KG1 (cell line): ENCODE results near the gene ANKRD50.
A peak's percentile ranks its signal among the peaks of the same experiment; 100 is the strongest.

ENCODE experiments used
- DNase-seq: peaks from one replicate; lab custom pipeline; 2025; lab: John Stamatoyannopoulos, UW

Gene ANKRD50

DNA sequence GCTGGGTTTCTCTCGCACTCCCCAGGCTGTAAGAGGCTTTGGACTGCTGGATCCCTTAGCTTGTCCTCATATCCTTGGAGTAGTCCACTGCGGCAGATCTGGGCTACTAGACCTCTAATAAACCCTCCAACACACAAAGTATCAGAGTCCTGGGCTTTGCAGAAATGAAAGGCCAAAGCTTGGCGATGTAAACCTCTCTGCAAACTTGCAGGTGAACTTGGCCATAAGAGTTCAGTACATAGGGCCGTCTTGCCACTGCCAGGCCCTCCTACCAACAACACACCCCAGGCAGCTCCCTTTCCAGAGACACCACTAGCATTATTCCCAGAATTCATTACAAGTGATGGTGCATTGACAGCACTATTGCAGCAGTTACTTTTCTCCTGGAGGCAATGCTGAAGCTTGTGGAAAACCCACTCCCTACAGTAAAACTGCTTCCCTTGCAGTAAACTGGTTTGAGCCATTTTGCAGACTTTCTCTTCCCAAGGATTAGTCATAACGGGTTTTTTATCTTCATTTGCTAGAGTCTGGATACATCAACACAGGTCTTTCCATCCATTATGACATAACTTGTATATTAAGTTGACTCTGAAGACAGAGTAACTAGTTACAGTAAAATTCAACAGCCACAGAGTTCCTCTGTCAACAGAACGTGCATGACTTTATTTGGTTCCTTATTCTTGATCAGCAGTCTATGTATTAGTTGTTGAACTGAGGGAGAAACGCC is 2.4 kb downstream of the ANKRD50 start:
- DNase-seq: no peak

DNA sequence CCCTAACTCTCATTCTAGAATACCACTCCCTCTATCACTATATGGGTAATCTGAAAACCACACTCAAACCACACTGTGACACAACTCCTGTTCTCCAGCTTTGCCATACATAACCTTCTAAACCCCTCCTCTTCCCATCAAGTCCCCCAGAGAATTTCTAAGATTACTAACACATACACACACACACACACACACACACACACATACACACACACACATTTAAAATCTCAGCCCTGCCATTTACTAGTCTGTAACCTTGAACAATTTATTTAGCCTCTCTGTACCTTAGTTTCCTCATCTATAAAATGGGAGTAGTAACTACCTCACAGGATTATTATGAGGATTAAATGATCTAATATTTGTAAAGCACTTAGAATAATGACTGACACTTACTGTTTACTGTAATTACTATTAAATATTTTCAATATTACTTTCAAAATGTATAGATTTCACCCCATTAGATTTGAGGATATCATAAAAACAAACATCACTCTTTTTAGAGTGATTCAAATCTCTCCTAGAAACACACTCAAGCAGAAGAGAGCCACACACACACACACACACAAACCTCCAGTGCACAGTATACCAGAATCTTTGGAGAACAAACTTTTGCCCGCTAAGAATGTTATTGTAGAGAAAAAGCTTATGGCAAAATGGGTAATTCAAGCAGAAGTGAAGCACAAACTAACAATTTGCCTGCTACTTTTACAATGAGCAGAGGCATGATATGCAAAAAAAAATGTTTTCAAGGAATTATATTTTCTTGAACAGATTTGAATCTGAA is 3.8 kb downstream of the ANKRD50 start:
- no peak for DNase-seq

DNA sequence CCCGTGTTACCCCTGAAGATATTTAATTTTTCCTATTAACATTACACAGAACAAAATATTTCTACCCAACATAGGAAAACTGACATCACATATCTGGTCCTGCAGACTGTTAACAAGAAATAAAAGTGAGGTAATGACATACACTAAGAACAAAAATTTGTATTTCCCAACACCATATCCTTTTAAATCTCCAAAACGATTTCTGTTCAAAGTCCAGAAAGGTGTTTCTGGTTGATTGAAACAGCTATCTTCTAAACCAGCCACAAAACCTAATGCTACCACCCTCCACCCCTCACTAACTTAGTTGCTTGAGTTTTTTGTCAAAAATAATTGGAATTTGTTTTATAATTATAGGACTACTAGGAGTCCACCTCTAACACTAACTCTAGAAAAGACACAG is 7.1 kb downstream of the ANKRD50 start:
- no peak for DNase-seq

DNA sequence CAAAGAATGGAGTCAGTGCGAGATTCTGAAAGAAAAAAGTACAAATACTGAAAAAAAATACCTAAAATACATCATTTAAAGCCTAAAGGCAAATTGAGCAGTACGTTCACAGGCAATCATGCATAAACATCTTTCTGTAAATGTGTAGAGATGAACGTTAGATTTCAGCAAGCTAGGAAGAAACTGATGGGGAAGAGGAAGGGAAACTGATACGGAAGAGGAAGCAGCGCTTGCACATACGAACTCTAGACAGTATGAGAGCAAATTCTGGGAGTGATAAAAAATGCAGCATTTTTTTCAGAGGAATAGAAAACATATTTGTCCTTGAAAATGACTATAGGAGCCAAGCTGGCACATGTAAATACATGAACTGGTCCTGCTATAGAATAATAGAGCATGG is 9.4 kb downstream of the ANKRD50 start:
- DNase-seq: no peak

DNA sequence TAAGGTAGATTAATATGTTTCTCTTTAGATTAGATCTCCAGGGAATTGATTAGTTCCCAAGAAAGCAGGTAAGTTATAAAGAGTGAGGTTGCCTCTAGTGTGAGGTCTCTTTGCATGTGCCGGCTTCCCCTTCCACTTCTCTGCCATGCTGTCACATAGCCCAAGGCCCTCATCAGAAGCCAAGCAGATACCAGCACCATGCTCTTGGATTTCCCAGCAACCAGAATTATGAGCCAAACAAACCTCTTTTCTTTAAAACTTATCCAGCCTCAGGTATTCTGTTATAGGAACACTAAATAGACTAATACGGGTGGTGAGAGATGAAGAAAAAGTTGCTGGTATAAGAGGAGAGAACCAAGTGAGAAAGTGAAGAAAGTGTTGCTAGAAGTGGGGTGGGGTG is 15.1 kb downstream of the ANKRD50 start:
- no peak for DNase-seq

DNA sequence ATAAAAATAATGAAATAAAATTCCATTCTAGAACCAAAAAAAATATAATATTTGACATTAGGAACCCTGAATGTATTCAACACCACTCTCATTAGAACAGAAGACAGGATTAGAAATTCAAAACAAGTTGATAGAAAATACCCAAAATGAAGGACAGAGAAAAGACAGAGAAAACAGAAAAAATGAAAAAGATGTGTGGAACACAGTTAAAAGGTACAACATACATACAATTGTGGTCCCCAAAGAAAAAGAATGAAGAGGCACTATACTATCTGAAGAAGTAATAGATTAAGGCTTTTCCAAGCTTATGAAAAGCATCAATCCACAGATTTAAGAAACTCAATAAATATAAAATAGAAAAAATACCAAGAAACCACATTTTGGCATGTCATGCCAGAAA is 16.4 kb downstream of the ANKRD50 start:
- DNase-seq: no peak

DNA sequence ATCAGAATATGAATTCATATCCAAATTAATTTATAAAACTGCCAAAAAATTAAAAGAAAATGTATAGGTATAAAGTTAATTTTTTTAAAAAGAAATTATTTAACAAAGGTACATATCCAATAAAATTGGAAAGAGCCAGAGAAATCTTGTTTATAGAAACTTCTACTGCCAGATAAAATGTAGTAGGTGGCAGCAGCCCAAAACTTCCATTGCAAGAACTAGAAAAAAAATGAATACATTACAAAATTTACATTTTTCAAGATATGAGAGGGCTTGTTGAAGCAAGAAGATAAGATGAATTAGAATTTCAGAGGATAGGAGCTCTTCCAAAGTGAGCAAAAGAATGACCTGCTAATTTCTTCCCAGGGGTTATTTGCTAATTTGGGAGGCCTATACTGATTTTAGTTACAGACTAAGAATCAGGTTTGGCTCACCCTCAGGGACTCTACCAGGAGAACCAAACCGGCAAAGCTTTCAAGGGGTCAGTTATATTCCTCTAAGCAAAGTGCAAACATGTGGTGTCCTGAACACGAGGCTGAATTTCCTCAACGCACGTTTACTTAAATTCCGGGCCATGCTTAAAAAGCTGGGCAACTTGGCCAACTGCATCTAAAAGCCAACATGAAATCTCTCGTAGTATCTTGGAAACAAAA is 17.5 kb downstream of the ANKRD50 start:
- no peak for DNase-seq

DNA sequence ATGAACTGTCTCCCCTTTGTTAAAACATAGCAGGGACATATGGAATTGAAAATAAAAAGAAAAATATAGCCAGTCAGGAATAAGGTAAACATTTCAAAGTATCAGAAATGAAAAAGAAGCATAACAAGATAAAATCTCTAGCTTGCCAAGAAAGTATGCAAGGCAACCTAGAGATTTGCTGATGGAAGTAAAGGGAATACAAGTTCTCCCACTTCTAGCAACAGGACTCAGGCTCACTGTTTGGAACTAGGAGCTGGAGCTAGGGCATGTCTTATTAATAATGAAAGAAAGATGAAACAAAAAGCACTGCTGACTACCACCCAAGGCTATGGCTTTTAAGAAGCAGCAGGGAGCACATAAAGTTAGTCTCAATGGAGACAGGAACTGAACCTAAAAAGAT is 18.2 kb downstream of the ANKRD50 start:
- DNase-seq: no peak

DNA sequence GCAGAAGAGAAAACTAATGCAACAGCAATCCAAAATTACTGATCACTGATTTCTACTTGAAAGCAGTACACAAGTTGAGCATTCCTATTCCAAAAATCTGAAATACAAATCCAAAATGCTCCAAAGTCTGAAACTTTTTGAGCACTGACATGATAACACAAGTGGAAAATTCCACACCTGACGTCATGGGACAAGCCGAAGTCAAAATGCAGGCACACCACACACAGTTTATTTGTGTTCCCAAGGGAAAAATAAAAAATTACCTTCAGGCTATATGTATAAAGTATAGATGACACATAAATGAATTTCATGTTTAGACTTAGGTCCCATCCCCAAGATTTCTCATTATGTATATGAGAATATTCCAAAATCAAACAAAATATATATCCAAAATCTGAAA is 20.7 kb downstream of the ANKRD50 start:
- no peak for DNase-seq

DNA sequence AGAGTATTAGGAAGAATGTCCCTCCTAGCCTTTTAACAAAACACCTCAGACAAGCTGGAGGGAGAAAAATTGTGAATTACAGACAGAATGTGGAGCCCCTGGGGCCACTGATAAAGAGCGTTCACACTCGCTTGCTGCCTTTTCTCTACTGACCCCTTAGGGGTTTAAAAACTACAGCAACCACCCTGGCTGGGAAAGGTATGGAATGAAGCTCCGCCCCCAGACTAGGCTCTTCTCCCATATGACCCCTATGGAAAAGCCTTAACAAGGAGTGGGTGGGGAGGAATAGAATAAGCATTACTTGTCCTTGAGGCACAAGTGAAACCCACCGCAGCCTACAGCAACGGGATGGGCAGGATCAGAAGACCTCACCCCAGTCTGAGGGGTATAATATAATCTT is 26.3 kb downstream of the ANKRD50 start:
- no peak for DNase-seq

DNA sequence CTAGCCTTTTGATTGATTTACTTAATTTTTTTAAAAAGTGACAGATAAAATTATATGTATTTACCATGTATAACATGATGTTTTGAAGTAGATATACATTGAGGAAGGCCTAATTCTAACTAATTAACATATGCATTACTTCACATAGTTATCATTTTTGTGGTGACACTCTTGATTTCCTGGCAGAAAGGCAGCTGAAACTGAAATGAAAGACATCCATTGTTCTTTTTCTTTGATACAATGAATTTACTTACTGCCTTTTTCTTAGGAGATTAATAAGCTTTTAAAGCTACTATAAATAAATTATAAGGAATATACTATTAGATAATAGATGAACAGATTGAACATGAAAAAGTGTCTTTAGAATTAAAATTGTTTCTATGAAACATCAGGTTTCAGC is 26.7 kb downstream of the ANKRD50 start:
- DNase-seq: no peak

DNA sequence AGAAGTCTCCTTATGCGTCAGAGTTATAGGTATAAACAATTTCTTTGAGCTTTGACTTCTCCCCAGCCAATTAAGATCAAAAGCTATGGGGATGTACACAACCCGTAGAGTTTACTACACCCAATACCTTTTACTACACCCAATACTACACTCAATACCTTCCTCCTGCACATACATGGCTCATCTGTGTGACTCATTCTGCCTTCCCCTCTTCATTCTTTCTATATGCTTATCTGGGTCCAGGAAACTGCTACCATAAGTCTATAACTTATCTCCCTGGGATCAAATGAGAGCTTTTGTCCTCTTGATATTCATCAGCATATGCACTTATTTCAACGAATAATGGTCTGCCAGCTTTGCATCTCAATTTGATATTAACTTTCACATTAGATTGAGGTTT is 28.2 kb downstream of the ANKRD50 start:
- no peak for DNase-seq

DNA sequence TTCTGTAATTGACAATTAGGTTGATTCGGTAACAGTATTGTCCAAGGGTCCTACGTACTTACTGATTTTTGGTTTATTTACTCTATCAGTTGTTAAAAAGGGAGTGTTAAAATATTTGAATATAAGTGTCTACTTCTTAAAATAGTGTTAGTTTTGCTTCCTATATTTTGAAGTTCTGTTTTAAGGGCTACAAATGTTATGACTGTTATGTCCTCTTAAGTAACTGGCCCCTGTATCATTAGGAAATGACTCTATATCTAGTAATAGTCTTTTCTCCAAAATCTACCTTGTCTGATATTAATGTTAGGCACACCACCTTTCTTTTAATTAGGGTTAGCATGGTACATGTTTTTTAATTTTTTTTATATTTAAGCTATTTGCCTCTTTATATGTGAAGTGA is 30.1 kb downstream of the ANKRD50 start:
- DNase-seq: no peak

DNA sequence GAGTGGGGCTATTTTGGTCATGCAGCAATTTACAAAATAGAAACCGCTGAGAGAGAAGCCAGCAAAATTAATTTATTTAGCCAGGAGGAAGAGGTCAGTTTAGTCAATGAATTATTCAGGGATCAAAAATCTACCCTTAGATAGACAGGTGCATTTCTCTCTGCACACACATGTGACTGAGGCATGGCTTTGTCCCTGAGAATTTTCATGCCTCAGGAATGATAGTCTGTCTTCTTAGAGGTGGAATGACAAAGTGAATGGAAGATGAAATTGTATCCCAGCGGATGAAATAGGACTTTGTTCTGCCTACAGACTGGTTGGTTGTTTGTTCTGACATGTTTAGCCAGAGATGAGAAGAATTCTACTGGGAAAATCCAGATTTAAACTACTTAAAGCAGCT is 46.0 kb downstream of the ANKRD50 start:
- no peak for DNase-seq

DNA sequence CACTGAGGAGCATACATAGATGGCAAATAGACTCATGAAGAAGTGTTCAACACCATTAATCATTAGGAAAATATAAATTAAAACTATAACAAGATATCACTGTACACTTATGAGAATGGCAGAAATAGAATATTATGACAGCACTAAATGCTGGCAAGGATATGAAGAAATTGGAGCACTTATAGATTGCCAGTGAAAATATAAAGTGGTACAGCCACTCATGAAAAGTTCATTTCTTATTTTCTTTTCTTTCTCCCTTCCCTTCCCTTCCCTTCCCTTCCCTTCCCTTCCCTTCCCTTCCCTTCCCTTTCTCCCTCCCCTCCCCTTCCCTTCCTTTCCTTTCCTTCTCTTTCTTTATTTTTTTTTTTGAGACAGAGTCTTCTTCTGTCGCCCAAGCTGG is 53.7 kb downstream of the ANKRD50 start:
- DNase-seq: no peak

DNA sequence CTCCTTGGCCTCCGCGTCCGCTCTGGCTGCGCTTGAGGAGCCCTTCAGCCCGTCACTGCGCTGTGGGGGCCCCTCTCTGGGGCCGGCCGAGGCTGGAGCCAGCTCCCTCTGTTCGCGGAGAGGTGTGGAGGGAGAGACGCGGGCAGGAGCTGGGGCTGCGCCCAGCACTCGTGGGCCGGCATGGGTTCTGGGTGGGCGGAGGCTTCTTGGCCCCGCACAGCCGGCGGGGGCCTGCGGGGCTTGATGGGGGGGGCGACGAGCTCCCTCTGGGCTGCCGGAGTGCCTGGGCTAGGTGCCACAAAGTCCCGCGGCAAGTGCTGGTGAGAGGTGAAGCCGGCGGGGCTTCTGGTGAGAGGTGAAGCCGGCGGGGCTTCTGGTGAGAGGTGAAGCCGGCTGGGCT is 61.9 kb downstream of the ANKRD50 start:
- DNase-seq: no peak

DNA sequence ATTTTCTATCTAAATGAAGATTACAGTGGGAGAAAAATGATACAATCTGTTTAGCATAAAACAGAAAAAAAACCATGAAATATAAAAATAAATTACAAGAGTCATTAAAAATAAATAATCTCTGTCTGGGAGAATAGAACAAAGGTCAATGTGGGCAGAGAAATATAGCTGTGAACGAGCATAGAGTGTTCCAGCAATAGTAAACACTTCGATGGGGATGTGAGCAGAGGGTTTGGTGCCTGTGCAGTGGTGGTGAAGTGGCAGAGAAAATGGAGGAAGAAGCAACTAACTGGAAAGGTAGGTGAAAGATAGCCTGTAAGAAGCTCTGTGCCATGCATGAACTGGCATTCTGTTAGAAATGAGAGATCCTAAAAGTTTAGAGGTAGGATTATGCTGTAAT is 64.9 kb downstream of the ANKRD50 start:
- no peak for DNase-seq

DNA sequence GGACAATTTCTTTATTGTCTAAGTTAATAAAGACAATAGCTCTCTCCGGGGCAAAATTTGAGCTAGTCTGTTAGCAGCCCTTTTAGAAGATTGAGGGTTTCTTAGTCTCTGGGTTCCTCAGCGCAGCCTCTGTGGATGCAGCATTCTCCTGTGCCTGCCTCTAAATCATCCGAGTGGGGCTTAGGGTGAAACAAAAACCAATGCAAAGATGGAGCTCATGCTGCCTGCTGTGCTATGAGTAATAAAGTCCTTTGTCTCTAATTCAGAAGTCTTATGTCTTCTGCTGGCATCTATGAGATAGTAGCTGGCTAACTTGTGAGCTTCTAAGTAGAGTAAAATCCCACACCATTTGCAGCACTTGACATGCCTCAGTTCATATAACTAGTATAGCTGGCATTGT is 67.9 kb downstream of the ANKRD50 start:
- no peak for DNase-seq

DNA sequence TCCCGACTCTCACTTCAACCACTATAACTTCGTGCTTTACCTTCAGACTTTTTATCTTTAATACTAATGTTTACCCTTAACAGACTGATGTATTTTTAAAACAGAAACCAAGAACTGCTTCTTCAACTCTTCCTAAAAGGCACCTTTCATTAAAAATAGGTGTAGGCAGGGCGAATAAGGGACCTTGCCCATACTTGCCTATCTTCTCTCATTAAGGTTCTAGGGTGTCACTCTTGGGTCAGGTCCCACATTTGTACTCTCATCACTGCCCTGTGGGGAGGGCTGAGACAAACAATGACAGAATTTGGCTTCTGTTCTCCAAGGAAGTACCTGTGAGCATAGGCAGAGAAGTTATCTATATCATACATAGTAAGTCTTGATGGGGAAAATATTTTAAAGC is 69.7 kb downstream of the ANKRD50 start:
- DNase-seq: no peak

DNA sequence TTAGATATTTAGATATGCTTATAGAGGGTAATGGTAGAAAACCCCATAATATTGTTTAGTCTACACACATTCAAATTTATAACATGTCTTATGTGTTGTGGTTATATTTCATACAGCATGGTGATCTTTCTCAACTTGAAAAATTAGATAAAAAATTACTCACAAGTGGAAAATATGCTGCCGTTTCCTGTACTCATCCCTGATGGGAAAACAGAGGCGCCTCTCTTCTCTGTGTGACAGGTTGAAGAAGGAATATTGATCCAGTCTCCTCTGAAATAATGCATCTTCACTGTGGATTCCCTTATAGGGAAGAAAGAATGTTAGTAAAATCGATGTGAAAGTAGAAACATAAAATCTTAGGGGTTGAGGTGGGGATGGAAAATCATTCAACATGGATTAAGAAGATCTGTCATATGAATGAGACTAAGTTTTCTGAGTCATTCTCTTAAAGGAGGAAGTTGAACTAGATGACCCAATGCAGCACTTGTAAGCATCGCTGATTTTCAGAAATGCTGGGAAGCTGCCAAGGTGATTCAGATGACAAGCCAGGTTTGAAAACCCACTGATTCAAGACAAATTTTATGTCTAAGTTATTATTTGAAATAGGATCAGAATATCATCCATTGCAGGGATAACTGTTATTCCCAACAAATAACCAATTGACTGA is 70.7 kb downstream of the ANKRD50 start:
- DNase-seq: peak; percentile 45

DNA sequence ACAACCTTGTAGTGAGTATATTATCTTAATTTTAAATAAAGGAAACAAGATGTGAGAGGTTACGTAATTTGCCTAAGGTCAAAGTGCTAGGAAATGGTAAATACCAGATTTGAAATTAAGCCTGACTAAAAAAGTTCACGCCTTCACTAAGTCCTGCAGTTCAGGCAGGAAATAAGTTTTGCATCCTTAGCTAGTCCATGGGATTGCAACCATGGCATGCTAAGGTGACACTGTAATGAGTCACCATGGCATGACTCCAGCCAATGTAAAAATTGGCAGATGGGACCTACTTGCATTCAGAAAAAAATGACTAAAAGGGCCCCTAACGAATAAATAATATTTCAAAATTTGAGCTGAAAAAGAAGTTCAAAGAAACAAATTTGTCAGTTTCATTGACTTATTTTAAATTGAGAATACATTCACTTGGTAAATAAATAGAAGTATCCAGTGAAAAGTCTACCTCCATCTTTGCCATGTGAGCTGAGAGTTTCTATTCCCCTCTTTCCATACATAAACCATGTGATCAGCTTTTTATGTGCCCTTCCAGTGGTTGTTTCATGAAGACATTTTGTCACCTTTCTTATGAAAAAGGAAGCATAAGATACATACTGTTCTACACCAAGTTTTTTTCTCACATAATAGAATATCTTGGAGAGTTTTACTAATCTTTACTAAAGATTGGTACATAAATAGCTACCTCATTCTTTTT is 72.4 kb downstream of the ANKRD50 start:
- DNase-seq: no peak

DNA sequence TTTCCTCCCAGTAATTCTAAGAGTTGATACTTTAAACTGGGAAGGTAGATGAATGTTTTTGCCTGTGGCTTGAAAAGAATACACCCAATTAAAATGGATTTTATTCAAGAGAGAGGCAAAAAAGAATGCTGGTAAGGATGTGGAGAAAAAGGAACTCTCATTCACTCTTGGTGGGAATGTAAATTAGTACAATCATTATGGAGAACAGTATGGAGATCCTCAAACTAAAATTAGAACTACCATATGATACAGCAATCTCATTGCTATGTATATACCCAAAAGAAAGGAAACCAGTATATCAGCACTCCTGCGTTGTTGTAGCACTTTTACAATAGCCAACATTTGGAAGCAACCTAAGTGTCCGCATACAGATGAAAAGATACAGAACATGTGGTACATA is 75.2 kb downstream of the ANKRD50 start:
- DNase-seq: no peak
